SK-N-SH treated with all-trans-retinoic acid at 6 μM for 48 hours (cell line): ENCODE measurements around the gene LCNL1.

Experiments
- ATAC-seq: fragments of 200-7000 bp; cut with Tn5 transposase; 3 replicates; pipeline ENCODE4 v1.9.1; 2020; ENCODE audit warnings: mild to moderate bottlenecking, moderate library complexity
- ARNTL ChIP-seq: fragments of 450-650 bp; formaldehyde crosslinking; IDR thresholded peaks from 2 replicates; pipeline ENCODE4 v1.5.0; 2020; ENCODE audit warnings: low read depth, mild to moderate bottlenecking, moderate library complexity, borderline replicate concordance
- BACH2 ChIP-seq: fragments of 250-450 bp; sonication (Bioruptor Pico); IDR thresholded peaks from 2 replicates; pipeline ENCODE4 v1.9.0; 2021; ENCODE audit warnings: mild to moderate bottlenecking, borderline replicate concordance
- CREB5 ChIP-seq: fragments of 250-450 bp; sonication (Bioruptor Pico); IDR thresholded peaks from 2 replicates; pipeline ENCODE4 v1.5.1; 2020; ENCODE audit warnings: low read depth, mild to moderate bottlenecking, moderate library complexity
- CSDC2 ChIP-seq: fragments of 250-450 bp; sonication (Bioruptor Pico); IDR thresholded peaks from 2 replicates; pipeline ENCODE4 v1.5.0; 2020; ENCODE audit warnings: mild to moderate bottlenecking, moderate library complexity
- CSRNP3 ChIP-seq: fragments of 250-450 bp; sonication (Bioruptor Pico); IDR thresholded peaks from 2 replicates; pipeline ENCODE4 v1.5.1; 2021; ENCODE audit warnings: mild to moderate bottlenecking, moderate library complexity
- ESRRG ChIP-seq: fragments of 250-450 bp; sonication (Bioruptor Pico); IDR thresholded peaks from 2 replicates; pipeline ENCODE4 v1.6.1; 2021; ENCODE audit warnings: mild to moderate bottlenecking
- GLIS3 ChIP-seq: fragments of 250-450 bp; sonication (Bioruptor Pico); IDR thresholded peaks from 2 replicates; pipeline ENCODE4 v1.5.0; 2020; ENCODE audit warnings: mild to moderate bottlenecking, moderate library complexity
- ISL1 ChIP-seq: fragments of 250-450 bp; sonication (Bioruptor Pico); IDR thresholded peaks from 2 replicates; pipeline ENCODE4 v2.1.2; 2022; ENCODE audit warnings: mild to moderate bottlenecking, moderate library complexity
- OSR1 ChIP-seq: fragments of 250-450 bp; sonication (Bioruptor Pico); IDR thresholded peaks from 2 replicates; pipeline ENCODE4 v1.8.0; 2022; ENCODE audit warnings: moderate library complexity, mild to moderate bottlenecking, inconsistent platforms
- POU6F1 ChIP-seq: fragments of 250-450 bp; sonication (Bioruptor Pico); IDR thresholded peaks from 2 replicates; pipeline ENCODE4 v1.8.0; 2021; ENCODE audit warnings: low read depth, mild to moderate bottlenecking, moderate library complexity, borderline replicate concordance
- PPARA ChIP-seq: fragments of 250-450 bp; sonication (Bioruptor Pico); IDR thresholded peaks from 2 replicates; pipeline ENCODE4 v1.5.0; 2020; ENCODE audit warnings: mild to moderate bottlenecking, borderline replicate concordance
- RARB ChIP-seq: fragments of 250-450 bp; sonication (Bioruptor Pico); IDR thresholded peaks from 2 replicates; pipeline ENCODE4 v1.8.0; 2021; ENCODE audit warnings: mild to moderate bottlenecking, moderate library complexity
- SNAI2 ChIP-seq: fragments of 250-450 bp; sonication (Bioruptor Pico); IDR thresholded peaks from 2 replicates; pipeline ENCODE4 v1.5.0; 2020; ENCODE audit warnings: mild to moderate bottlenecking, moderate library complexity
- TCF4 ChIP-seq: fragments of 250-450 bp; sonication (Bioruptor Pico); IDR thresholded peaks from 2 replicates; pipeline ENCODE4 v1.8.0; 2021; ENCODE audit warnings: mild to moderate bottlenecking, moderate library complexity, borderline replicate concordance
- TOX ChIP-seq: fragments of 250-450 bp; sonication (Bioruptor Pico); IDR thresholded peaks from 2 replicates; pipeline ENCODE4 v1.8.0; 2021; ENCODE audit warnings: mild to moderate bottlenecking, moderate library complexity, borderline replicate concordance
- TSHZ2 ChIP-seq: fragments of 250-450 bp; sonication (Bioruptor Pico); IDR thresholded peaks from 2 replicates; pipeline ENCODE4 v1.5.0; 2020; ENCODE audit warnings: mild to moderate bottlenecking, moderate library complexity
- ZC3H10 ChIP-seq: fragments of 250-450 bp; sonication (Bioruptor Pico); IDR thresholded peaks from 2 replicates; pipeline ENCODE4 v1.5.1; 2021; ENCODE audit warnings: mild to moderate bottlenecking, moderate library complexity
- ZFP3 ChIP-seq: fragments of 250-450 bp; sonication (Bioruptor Pico); IDR thresholded peaks from 2 replicates; pipeline ENCODE4 v1.5.0; 2020; ENCODE audit warnings: mild to moderate bottlenecking, moderate library complexity
- ZFP30 ChIP-seq: fragments of 450-650 bp; formaldehyde crosslinking; IDR thresholded peaks from 2 replicates; pipeline ENCODE4 v1.5.0; 2022; ENCODE audit warnings: mild to moderate bottlenecking, moderate library complexity
- ZNF565 ChIP-seq: fragments of 450-650 bp; formaldehyde crosslinking; conservative IDR thresholded peaks from 2 replicates; pipeline ENCODE4 v1.5.0; 2020; ENCODE audit warnings: low read depth, mild to moderate bottlenecking, moderate library complexity
- ZNF70 ChIP-seq: fragments of 450-650 bp; formaldehyde crosslinking; IDR thresholded peaks from 2 replicates; pipeline ENCODE4 v1.5.0; 2020; ENCODE audit warnings: mild to moderate bottlenecking, moderate library complexity

LCNL1 gene

GRCh38 chr9:136958473-136958872 is 24.3 kb upstream of the LCNL1 start:
- TF ChIP-seq OSR1 (CRISPR knock-in tag) = no peak
- ATAC-seq = no peak

GRCh38 chr9:136958898-136959850 is 23.6 kb upstream of the LCNL1 start:
- no peak for ATAC-seq
- TF ChIP-seq ZFP3 (no peak), ZNF70 (CRISPR knock-in tag) (no peak), RARB (CRISPR knock-in tag) (no peak), TCF4 (CRISPR knock-in tag) (no peak), ESRRG (CRISPR knock-in tag) (no peak), OSR1 (CRISPR knock-in tag) (no peak), ISL1 (CRISPR knock-in tag) (no peak), TOX (CRISPR knock-in tag) (no peak), ZC3H10 (CRISPR knock-in tag) (no peak), ZNF565 (CRISPR knock-in tag) (no peak), CSRNP3 (CRISPR knock-in tag) (no peak), ARNTL (no peak), GLIS3 (CRISPR knock-in tag) (no peak), PPARA (CRISPR knock-in tag) (no peak), BACH2 (no peak), ZFP30 (no peak), CREB5 (CRISPR knock-in tag) (no peak), POU6F1 (CRISPR knock-in tag) (no peak), SNAI2 (CRISPR knock-in tag) (no peak)

GRCh38 chr9:136960212-136960937 is 22.4 kb upstream of the LCNL1 start:
- no peak for ATAC-seq
- no peak for TF ChIP-seq ZNF70 (CRISPR knock-in tag)
- no peak for TF ChIP-seq ISL1 (CRISPR knock-in tag)
- TF ChIP-seq ESRRG (CRISPR knock-in tag) = no peak
- no peak for TF ChIP-seq TOX (CRISPR knock-in tag)
- TF ChIP-seq OSR1 (CRISPR knock-in tag) = no peak
- no peak for TF ChIP-seq ZFP3
- no peak for TF ChIP-seq CSRNP3 (CRISPR knock-in tag)
- no peak for TF ChIP-seq ZFP30
- TF ChIP-seq CSDC2 (CRISPR knock-in tag) = no peak
- TF ChIP-seq TSHZ2 (CRISPR knock-in tag) = no peak
- TF ChIP-seq RARB (CRISPR knock-in tag) = no peak
